Osteocyte (in vitro differentiated cells): Measurements from ENCODE around the gene ACY1. TPM values are rescaled to one million over a fixed set of nuclear protein-coding genes. Genes with fewer than 3 reads are reported as not detected.

ENCODE experiments used
- DNase-seq: peaks from one replicate; pipeline ENCODE4 v3.0.0; 2021; ENCODE audit warnings: mixed read lengths; ENCODE audit not compliant: unreplicated experiment; ENCODE audit errors: extremely low spot score
- H3K27ac Mint-ChIP-seq: one replicate; pipeline ENCODE4 v1.8.0; 2021; ENCODE audit warnings: mild to moderate bottlenecking, mixed read lengths; ENCODE audit not compliant: unreplicated experiment
- H3K27me3 Mint-ChIP-seq: one replicate; pipeline ENCODE4 v1.8.0; 2021; ENCODE audit warnings: mixed read lengths; ENCODE audit not compliant: unreplicated experiment
- H3K36me3 Mint-ChIP-seq: one replicate; pipeline ENCODE4 v1.8.0; 2021; ENCODE audit warnings: mixed read lengths; ENCODE audit not compliant: unreplicated experiment
- H3K4me1 Mint-ChIP-seq: one replicate; pipeline ENCODE4 v1.8.0; 2021; ENCODE audit warnings: mixed read lengths; ENCODE audit not compliant: unreplicated experiment
- H3K4me3 Mint-ChIP-seq: one replicate; pipeline ENCODE4 v1.8.0; 2021; ENCODE audit warnings: mild to moderate bottlenecking, moderate library complexity, mixed read lengths; ENCODE audit not compliant: unreplicated experiment
- H3K9me3 Mint-ChIP-seq: one replicate; pipeline ENCODE4 v1.8.0; 2021; ENCODE audit warnings: mixed read lengths; ENCODE audit not compliant: unreplicated experiment
- total RNA-seq: library from RNA; stranded (reverse); gene quantifications from 2 replicates; pipeline ENCODE4 v1.2.1, GENCODE V29; 2021
- TF ChIP-seq, protein P1 (sequence below): fragments of 200-600 bp; sonication (generic); IDR thresholded peaks from 2 replicates; pipeline ENCODE4 v1.5.0; 2021; ENCODE audit warnings: antibody characterized with exemption, mild to moderate bottlenecking, moderate library complexity

ACY1 gene
- total RNA-seq, 1 donor from 2014 or later = 40.1 TPM

DNA sequence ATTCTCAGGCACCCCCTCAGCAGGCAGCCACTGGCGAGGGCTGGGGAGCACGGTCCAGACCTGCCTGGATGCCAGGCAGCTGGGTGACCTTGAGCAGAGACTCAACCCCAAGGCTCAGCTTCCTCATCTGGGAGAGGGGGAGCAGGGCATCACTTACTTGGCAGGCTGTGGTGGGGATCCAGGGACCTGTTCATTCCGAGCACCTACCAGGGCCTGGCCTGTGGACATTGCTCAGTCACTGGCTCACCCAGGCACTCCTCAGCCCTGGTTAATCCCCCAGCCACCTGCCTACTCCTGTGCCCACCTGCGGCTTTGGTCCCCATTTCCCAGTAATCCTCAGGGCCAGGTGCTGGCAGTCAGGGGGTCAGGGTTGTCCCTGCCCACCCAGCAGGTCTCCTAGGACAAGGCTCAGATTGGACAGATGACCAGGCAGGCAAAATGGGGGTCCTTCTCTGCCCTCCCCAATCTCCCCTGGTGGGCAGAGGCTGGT is 21.6 kb downstream of the ACY1 start:
- H3K27ac Mint-ChIP-seq = peak overlapping the region; percentile 62
- no peaks in the 10 kb centered on the region for H3K27me3 Mint-ChIP-seq
- TF ChIP-seq, protein P1, sequence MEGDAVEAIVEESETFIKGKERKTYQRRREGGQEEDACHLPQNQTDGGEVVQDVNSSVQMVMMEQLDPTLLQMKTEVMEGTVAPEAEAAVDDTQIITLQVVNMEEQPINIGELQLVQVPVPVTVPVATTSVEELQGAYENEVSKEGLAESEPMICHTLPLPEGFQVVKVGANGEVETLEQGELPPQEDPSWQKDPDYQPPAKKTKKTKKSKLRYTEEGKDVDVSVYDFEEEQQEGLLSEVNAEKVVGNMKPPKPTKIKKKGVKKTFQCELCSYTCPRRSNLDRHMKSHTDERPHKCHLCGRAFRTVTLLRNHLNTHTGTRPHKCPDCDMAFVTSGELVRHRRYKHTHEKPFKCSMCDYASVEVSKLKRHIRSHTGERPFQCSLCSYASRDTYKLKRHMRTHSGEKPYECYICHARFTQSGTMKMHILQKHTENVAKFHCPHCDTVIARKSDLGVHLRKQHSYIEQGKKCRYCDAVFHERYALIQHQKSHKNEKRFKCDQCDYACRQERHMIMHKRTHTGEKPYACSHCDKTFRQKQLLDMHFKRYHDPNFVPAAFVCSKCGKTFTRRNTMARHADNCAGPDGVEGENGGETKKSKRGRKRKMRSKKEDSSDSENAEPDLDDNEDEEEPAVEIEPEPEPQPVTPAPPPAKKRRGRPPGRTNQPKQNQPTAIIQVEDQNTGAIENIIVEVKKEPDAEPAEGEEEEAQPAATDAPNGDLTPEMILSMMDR = no peak
- peaks cover 22% of the 10 kb centered on the region for H3K4me1 Mint-ChIP-seq
- DNase-seq = no peak
- H3K9me3 Mint-ChIP-seq = no peaks in the 10 kb centered on the region
- no peaks in the 10 kb centered on the region for H3K36me3 Mint-ChIP-seq
- no peak overlapping the region for H3K4me3 Mint-ChIP-seq

DNA sequence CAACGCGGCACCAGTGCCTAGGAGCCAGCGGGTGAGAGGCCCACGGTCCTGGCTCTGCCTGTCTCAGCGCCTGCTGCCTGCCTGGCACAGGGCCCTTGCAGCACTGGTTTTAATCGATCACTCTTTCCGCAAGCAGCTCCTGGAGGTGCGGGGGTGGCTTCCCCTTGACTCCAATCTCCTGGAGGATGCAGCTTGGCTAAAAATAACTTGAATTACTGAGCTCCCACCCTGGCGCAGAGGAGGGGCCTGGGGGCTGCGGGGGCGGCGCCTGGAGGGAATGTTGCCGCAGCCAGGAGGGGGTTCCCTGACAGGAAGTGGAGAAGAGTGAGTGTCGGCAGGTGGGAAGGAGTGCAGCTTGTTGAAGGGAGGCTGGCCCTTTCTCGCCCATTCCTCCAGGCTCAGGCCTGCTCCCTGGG is 22.2 kb downstream of the ACY1 start:
- TF ChIP-seq, protein P1 = no peak
- H3K27me3 Mint-ChIP-seq = no peaks in the 10 kb centered on the region
- no peak overlapping the region for H3K4me3 Mint-ChIP-seq
- H3K36me3 Mint-ChIP-seq = no peaks in the 10 kb centered on the region
- DNase-seq = no peak
- H3K27ac Mint-ChIP-seq = peak overlapping the region; percentile 62
- peaks cover 22% of the 10 kb centered on the region for H3K4me1 Mint-ChIP-seq
- H3K9me3 Mint-ChIP-seq = no peaks in the 10 kb centered on the region

DNA sequence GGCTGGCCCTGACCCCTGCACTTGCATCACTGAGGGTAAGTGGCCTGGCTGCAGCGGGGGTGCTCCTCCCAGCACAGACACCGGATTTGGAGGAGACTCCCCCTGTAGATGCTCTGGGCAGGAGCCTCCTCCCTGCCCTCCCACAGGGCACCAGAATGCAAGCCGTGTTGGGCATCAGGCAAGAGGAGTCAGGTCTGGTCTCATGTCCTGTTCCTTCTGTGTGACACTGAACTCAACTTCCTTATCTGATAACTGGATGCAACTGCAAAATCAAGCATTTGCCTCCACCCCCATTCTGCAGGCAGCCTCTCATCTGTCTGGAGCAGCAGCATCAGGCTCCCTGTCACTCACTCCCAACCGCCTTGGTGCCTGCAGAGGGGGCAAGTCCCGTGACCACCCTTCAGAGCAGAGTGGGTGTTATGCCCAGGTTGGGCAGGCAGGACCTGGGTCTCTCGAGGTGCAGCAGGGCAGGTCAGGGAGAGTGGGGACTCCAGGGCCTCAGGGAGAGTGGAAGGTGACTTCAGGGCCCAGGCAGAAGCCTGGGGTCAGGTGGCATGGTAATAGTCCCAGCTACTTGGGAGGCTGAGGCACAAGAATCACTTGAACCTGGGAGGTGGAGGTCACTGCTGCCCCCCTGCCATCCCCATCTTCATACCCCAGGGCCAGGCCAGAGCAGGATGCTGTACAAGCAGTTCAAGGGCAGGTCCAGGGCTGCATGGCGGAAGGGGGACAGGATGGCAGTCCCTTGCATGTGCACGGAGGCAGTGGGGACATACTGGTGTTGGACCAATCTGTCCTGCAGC is 22.9 kb downstream of the ACY1 start:
- no peaks in the 10 kb centered on the region for H3K27me3 Mint-ChIP-seq
- H3K4me1 Mint-ChIP-seq = peaks cover 22% of the 10 kb centered on the region
- no peak overlapping the region for H3K4me3 Mint-ChIP-seq
- TF ChIP-seq, protein P1 = no peak
- H3K9me3 Mint-ChIP-seq = no peaks in the 10 kb centered on the region
- no peak overlapping the region for H3K27ac Mint-ChIP-seq
- no peak for DNase-seq
- H3K36me3 Mint-ChIP-seq = no peaks in the 10 kb centered on the region

DNA sequence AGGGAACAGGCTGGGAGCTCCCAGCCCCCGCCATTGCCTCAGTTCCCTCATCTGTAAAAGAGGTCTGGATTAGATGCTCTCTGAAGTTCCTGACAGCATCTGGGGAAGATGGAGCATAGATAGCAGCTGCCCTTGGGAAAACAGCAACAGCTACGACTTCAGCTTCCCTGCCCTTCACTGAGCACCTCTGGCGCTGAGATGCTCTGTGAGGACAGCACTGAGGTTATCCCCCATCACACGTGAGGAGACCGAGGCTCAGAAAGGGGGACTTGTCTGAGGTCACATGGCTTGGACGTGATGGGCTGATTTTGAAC is 23.4 kb downstream of the ACY1 start:
- no peaks in the 10 kb centered on the region for H3K9me3 Mint-ChIP-seq
- H3K4me1 Mint-ChIP-seq = peaks cover 22% of the 10 kb centered on the region
- TF ChIP-seq, protein P1 = no peak

DNA sequence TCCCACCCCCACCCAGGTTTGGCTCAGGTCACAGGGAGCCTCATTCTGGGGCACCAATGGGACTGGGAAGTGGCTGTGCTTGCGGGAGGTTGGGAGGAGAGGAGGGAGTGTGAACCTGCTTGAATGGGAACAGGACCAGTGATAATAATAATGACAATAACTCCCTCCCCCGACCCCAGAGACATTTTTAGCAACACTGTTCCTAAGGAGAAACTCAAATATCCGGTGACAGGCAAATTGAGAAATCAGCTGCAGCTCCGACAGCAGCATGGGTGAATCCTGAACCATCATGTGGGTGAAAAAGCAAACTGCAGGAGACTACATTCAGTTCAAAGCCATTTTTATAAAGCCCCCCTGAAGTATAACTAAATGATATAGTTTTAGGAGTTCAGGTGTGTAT is 24.0 kb downstream of the ACY1 start:
- H3K4me3 Mint-ChIP-seq = no peak overlapping the region
- no peaks in the 10 kb centered on the region for H3K36me3 Mint-ChIP-seq
- H3K27me3 Mint-ChIP-seq = no peaks in the 10 kb centered on the region
- peaks cover 22% of the 10 kb centered on the region for H3K4me1 Mint-ChIP-seq
- DNase-seq = no peak
- H3K27ac Mint-ChIP-seq = no peak overlapping the region
- TF ChIP-seq, protein P1 = no peak
- H3K9me3 Mint-ChIP-seq = no peaks in the 10 kb centered on the region

More for the DNA sequence above, 23.4 kb downstream of the ACY1 start:
- no peak for DNase-seq
- no peaks in the 10 kb centered on the region for H3K27me3 Mint-ChIP-seq
- no peaks in the 10 kb centered on the region for H3K36me3 Mint-ChIP-seq
- no peak overlapping the region for H3K4me3 Mint-ChIP-seq
- H3K27ac Mint-ChIP-seq = no peak overlapping the region
